IMR-90 (cell line): ENCODE results near the gene ACSL1. TPM values are rescaled to one million over a fixed set of nuclear protein-coding genes. Genes with fewer than 3 reads are reported as not detected.
A peak's percentile ranks its signal among the peaks of the same experiment; 100 is the strongest.

Source experiments
- ATAC-seq: fragments of 200-7000 bp; cut with Tn5 transposase; 2 replicates; pipeline ENCODE4 v1.9.1; 2020; ENCODE audit warnings: low read depth, mild to moderate bottlenecking, moderate library complexity
- BruUV-seq: library from RNA; stranded (reverse); fragments of 400-500 nt; replicated peaks from 2 replicates; lab custom pipeline; 2021; lab: Mats Ljungman, UMichigan
- CTCF ChIA-PET: fragments of 300-600 bp; formaldehyde crosslinking; extraction: SDS; loops from one replicate; lab custom pipeline; 2021; ENCODE audit warnings: antibody characterized with exemption; lab: Yijun Ruan, JAX
- POLR2A ChIA-PET: fragments of 300-600 bp; sonication (Branson Sonifier 250); formaldehyde crosslinking; loops from one replicate; lab custom pipeline; 2022; ENCODE audit warnings: antibody characterized with exemption; ENCODE audit not compliant: unreplicated experiment; lab: Charles Lee
- DNase-seq: peaks from one replicate; pipeline ENCODE4 v3.0.0; 2013
- H2AFZ ChIP-seq: replicated peaks from 2 replicates; pipeline ENCODE3; 2013; ENCODE audit warnings: low read length, mild to moderate bottlenecking; ENCODE audit not compliant: poor library complexity
- H2AK5ac ChIP-seq: 2 replicates; pipeline ENCODE4 v1.6.1; 2013; ENCODE audit warnings: low read depth, low read length, inconsistent platforms
- H2AK9ac ChIP-seq: replicated peaks from 2 replicates; pipeline ENCODE3; 2013; ENCODE audit warnings: mild to moderate bottlenecking, low read depth, low read length, moderate library complexity; ENCODE audit not compliant: poor library complexity
- H2BK120ac ChIP-seq: 2 replicates; pipeline ENCODE4 v1.6.1; 2013; ENCODE audit warnings: low read depth, low read length, inconsistent platforms
- H2BK15ac ChIP-seq: 3 replicates; pipeline ENCODE4 v1.6.1; 2013; ENCODE audit warnings: low read depth, low read length, inconsistent platforms
- H2BK20ac ChIP-seq: 2 replicates; pipeline ENCODE4 v1.6.1; 2013; ENCODE audit warnings: low read depth, mild to moderate bottlenecking, inconsistent platforms, low read length, moderate library complexity
- H2BK5ac ChIP-seq: 2 replicates; pipeline ENCODE4 v1.6.1; 2013; ENCODE audit warnings: mild to moderate bottlenecking, low read depth, low read length, inconsistent platforms; ENCODE audit not compliant: poor library complexity, severe bottlenecking
- H3K14ac ChIP-seq: replicated peaks from 2 replicates; pipeline ENCODE4 v1.6.1; 2013; ENCODE audit warnings: low read depth, low read length, inconsistent platforms
- H3K18ac ChIP-seq: 2 replicates; pipeline ENCODE4 v1.6.1; 2013; ENCODE audit warnings: low read depth, low read length, control low read depth
- H3K23ac ChIP-seq: 2 replicates; pipeline ENCODE4 v1.6.1; 2013; ENCODE audit warnings: low read depth, low read length, inconsistent platforms
- H3K27ac ChIP-seq: 2 replicates; pipeline ENCODE4 v1.5.1; 2013; ENCODE audit warnings: mild to moderate bottlenecking, control low read depth, low read length; ENCODE audit not compliant: insufficient read depth
- H3K27me3 ChIP-seq: 2 replicates; pipeline ENCODE4 v1.6.1; 2013; ENCODE audit warnings: low read length; ENCODE audit not compliant: control insufficient read depth, insufficient read depth
- H3K36me3 ChIP-seq: 2 replicates; pipeline ENCODE4 v1.6.1; 2013; ENCODE audit warnings: low read length, mixed read lengths; ENCODE audit not compliant: control insufficient read depth, insufficient read depth
- H3K4ac ChIP-seq: 2 replicates; pipeline ENCODE4 v1.6.1; 2013; ENCODE audit warnings: low read depth, low read length, inconsistent platforms
- H3K4me1 ChIP-seq: 2 replicates; pipeline ENCODE4 v1.6.1; 2013; ENCODE audit warnings: low read length, mixed read lengths; ENCODE audit not compliant: control insufficient read depth, insufficient read depth
- H3K4me2 ChIP-seq: 2 replicates; pipeline ENCODE4 v1.6.1; 2013; ENCODE audit warnings: low read depth, mild to moderate bottlenecking, control low read depth, low read length, moderate library complexity
- H3K4me3 ChIP-seq: 2 replicates; pipeline ENCODE4 v1.5.1; 2013; ENCODE audit warnings: low read depth, mild to moderate bottlenecking, control low read depth, low read length, moderate library complexity; ENCODE audit not compliant: insufficient read depth
- H3K56ac ChIP-seq: 2 replicates; pipeline ENCODE4 v1.6.1; 2013; ENCODE audit warnings: low read length, inconsistent platforms; ENCODE audit not compliant: insufficient read depth; ENCODE audit errors: extremely low read depth
- H3K79me1 ChIP-seq, 2 experiments: 2 replicates each; pipeline ENCODE4 v1.6.1; 2013; ENCODE audit warnings: low read length in 2 of 2, inconsistent platforms in 1 of 2, low read depth in 1 of 2
- H3K9ac ChIP-seq: 2 replicates; pipeline ENCODE4 v1.6.1; 2013; ENCODE audit warnings: low read depth, low read length, control low read depth
- H3K9me1 ChIP-seq: 2 replicates; pipeline ENCODE4 v1.6.1; 2013; ENCODE audit warnings: low read length, inconsistent platforms; ENCODE audit not compliant: insufficient read depth
- H3K9me3 ChIP-seq: 2 replicates; pipeline ENCODE4 v1.6.1; 2013; ENCODE audit warnings: low read length; ENCODE audit not compliant: control insufficient read depth, insufficient read depth
- H4K20me1 ChIP-seq: 2 replicates; pipeline ENCODE4 v1.6.1; 2013; ENCODE audit warnings: low read length, inconsistent platforms; ENCODE audit not compliant: insufficient read depth
- H4K5ac ChIP-seq: 2 replicates; pipeline ENCODE4 v1.6.1; 2013; ENCODE audit warnings: mild to moderate bottlenecking, low read depth, low read length, control low read depth
- H4K8ac ChIP-seq, 2 experiments: 2 replicates each; pipeline ENCODE4 v1.6.1; 2013; ENCODE audit warnings: low read depth in 2 of 2, low read length in 2 of 2, control low read depth in 1 of 2, inconsistent platforms in 1 of 2
- H4K91ac ChIP-seq: 2 replicates; pipeline ENCODE4 v1.6.1; 2013; ENCODE audit warnings: low read depth, low read length, inconsistent platforms; ENCODE audit not compliant: insufficient read depth
- BHLHE40 ChIP-seq: fragments of 150-350 bp; IDR thresholded peaks from 2 replicates; pipeline ENCODE4 v1.6.1; 2016; ENCODE audit warnings: mild to moderate bottlenecking, low read depth, low read length
- CEBPB ChIP-seq: IDR thresholded peaks from 2 replicates; pipeline ENCODE4 v1.6.1; 2012; ENCODE audit warnings: low read depth, low read length, improper control_type of control experiment
- CHD1 ChIP-seq: IDR thresholded peaks from 2 replicates; pipeline ENCODE4 v1.6.1; 2012; ENCODE audit warnings: low read depth, low read length, improper control_type of control experiment
- CTCF ChIP-seq: conservative IDR thresholded peaks from 2 replicates; pipeline ENCODE4 v1.5.1; 2012; ENCODE audit warnings: mild to moderate bottlenecking, low read depth, low read length, improper control_type of control experiment
- ELK1 ChIP-seq: fragments of 150-350 bp; IDR thresholded peaks from 2 replicates; pipeline ENCODE4 v1.6.1; 2016; ENCODE audit warnings: low read depth, mild to moderate bottlenecking, low read length, moderate library complexity, borderline replicate concordance
- FOS ChIP-seq: fragments of 150-350 bp; IDR thresholded peaks from 2 replicates; pipeline ENCODE4 v1.6.1; 2016; ENCODE audit warnings: low read depth, low read length
- MAFK ChIP-seq: IDR thresholded peaks from 2 replicates; pipeline ENCODE4 v1.6.1; 2012; ENCODE audit warnings: low read depth, low read length, improper control_type of control experiment
- MAZ ChIP-seq: IDR thresholded peaks from 2 replicates; pipeline ENCODE4 v1.6.1; 2012; ENCODE audit warnings: low read depth, mild to moderate bottlenecking, low read length, improper control_type of control experiment, moderate library complexity, borderline replicate concordance
- MXI1 ChIP-seq: IDR thresholded peaks from 2 replicates; pipeline ENCODE4 v1.6.1; 2012; ENCODE audit warnings: low read depth, mild to moderate bottlenecking, low read length, moderate library complexity, borderline replicate concordance
- NFE2L2 ChIP-seq: fragments of 150-350 bp; IDR thresholded peaks from 2 replicates; pipeline ENCODE4 v1.6.1; 2016; ENCODE audit warnings: low read depth, mild to moderate bottlenecking, low read length
- POLR2A ChIP-seq: IDR thresholded peaks from 2 replicates; pipeline ENCODE4 v1.6.1; 2012; ENCODE audit warnings: mild to moderate bottlenecking, low read depth, low read length
- RAD21 ChIP-seq: IDR thresholded peaks from 2 replicates; pipeline ENCODE4 v1.6.1; 2012; ENCODE audit warnings: low read length, improper control_type of control experiment
- RCOR1 ChIP-seq: IDR thresholded peaks from 2 replicates; pipeline ENCODE4 v1.6.1; 2012; ENCODE audit warnings: mild to moderate bottlenecking, low read length, improper control_type of control experiment; ENCODE audit not compliant: insufficient replicate concordance
- RFX5 ChIP-seq: IDR thresholded peaks from 2 replicates; pipeline ENCODE4 v1.8.0; 2012; ENCODE audit warnings: low read depth, mild to moderate bottlenecking, low read length, moderate library complexity
- SMC3 ChIP-seq: fragments of 150-350 bp; IDR thresholded peaks from 2 replicates; pipeline ENCODE4 v1.6.1; 2016; ENCODE audit warnings: low read depth, mild to moderate bottlenecking, antibody characterized with exemption, low read length, moderate library complexity
- USF2 ChIP-seq: fragments of 150-350 bp; IDR thresholded peaks from 2 replicates; pipeline ENCODE4 v1.6.1; 2017; ENCODE audit warnings: mild to moderate bottlenecking, antibody characterized with exemption, low read length, low read depth
- WGBS, 2 experiments: methylation state at CpG; one replicate each; pipeline versions ENCODE4 v1.1.5 to v1.1.7; 2013; ENCODE audit warnings: missing lambda C conversion rate in 2 of 2; ENCODE audit not compliant: insufficient read length in 1 of 2; ENCODE audit errors: extremely low coverage in 2 of 2; 5-methylcytosine and 5-hydroxymethylcytosine counted together
- dilution Hi-C: fragments of 300-500 bp; cut with HindIII; formaldehyde crosslinking; loops from one replicate; pipeline ENCODE4 v1.14.3; 2018; ENCODE audit warnings: low sequenced_read_pairs; ENCODE audit not compliant: unreplicated experiment
- in situ Hi-C: fragments of 300-500 bp; cut with MboI; formaldehyde crosslinking; loops from 3 replicates; pipeline ENCODE4 v1.14.3; 2019; ENCODE audit warnings: low sequenced_read_pairs, inconsistent platforms, mixed read lengths
- intact Hi-C: fragments of 100-400 bp; cut with micrococcal nuclease; formaldehyde crosslinking; loops from 2 replicates; pipeline ENCODE4 v1.10.0; 2022
- polyA plus RNA-seq, 3 experiments: library from polyadenylated mRNA; depleted of rRNA; stranded (reverse); fragments of >200 nt; gene quantifications; 2 replicates each; pipeline ENCODE4 v1.2.3, GENCODE V29; 2012; ENCODE audit warnings: low replicate concordance in 1 of 3
- total RNA-seq: library from RNA; depleted of rRNA; stranded (reverse); fragments of >200 nt; gene quantifications from 2 replicates; pipeline ENCODE4 v1.2.3, GENCODE V29; 2012

Gene ACSL1
- total and polyA plus RNA-seq, 2 of the 4 experiments (the other 2 are of a cell fraction) = 14.4 to 26.0 TPM

DNA sequence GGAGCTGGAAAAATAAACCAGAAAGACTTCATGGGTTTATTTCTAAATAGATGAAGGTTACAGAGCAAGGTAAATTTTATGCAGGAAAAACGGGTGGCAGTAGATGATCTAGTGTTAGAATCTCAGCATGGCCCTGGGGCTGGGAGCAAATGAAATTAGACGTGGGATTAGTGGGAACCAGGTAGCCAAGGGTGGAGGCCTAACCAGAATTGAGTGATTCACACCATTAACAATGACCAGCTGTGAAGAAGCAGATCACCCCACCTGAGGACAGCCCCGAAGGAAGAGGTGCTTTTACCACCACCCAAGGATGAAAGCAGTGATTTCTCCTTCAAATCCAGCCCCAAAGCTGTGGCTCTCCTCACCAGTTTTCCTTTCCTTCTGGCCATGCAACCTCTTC lies 20.8 kb upstream of the ACSL1 start:
- ATAC-seq = no peak
- Histone ChIP-seq H3K14ac (no peak overlapping the region), H4K20me1 (no peaks in the 10 kb centered on the region), H3K23ac (no peak overlapping the region), H3K56ac (no peak overlapping the region), H3K4me1 (peaks cover 2% of the 10 kb centered on the region; the same call in 1 of the 2 replicates), H3K4me2 (no peak overlapping the region), H2AK5ac (0 out of 2 replicates have a peak overlapping the region, but pooled peaks have one; percentile 9), H3K79me1 (no peaks in the 10 kb centered on the region), H3K36me3 (no peaks in the 10 kb centered on the region), H3K9me1 (no peaks in the 10 kb centered on the region; the same call in 1 of the 2 replicates), H2AK9ac (no peak overlapping the region), H2BK5ac (no peak overlapping the region), H2BK120ac (no peak overlapping the region), H3K18ac (no peak overlapping the region; the same call in 1 of the 2 replicates), H3K9ac (no peak overlapping the region), H3K4me3 (no peak overlapping the region), H3K4ac (no peak overlapping the region), H2BK15ac (no peak overlapping the region), H2AFZ (no peak overlapping the region), H3K27ac (no peak overlapping the region), H4K5ac (no peak overlapping the region), H3K9me3 (no peaks in the 10 kb centered on the region), H4K8ac (no peak overlapping the region), H4K91ac (no peak overlapping the region), H2BK20ac (no peak overlapping the region; the same call in 1 of the 2 replicates), H3K27me3 (peaks cover 15% of the 10 kb centered on the region)
- no TSS peak for BruUV-seq
- CTCF ChIA-PET = no interaction called here
- no peak for TF ChIP-seq FOS
- no peak for TF ChIP-seq USF2
- no peak for TF ChIP-seq BHLHE40
- TF ChIP-seq ELK1 = no peak
- TF ChIP-seq CTCF = no peak
- TF ChIP-seq RCOR1 = no peak
- no peak for TF ChIP-seq CHD1
- TF ChIP-seq MAFK = no peak
- TF ChIP-seq RAD21 = no peak
- TF ChIP-seq POLR2A = no peak
- no peak for TF ChIP-seq RFX5
- TF ChIP-seq NFE2L2 = no peak
- TF ChIP-seq MXI1 = no peak
- TF ChIP-seq SMC3 = no peak
- TF ChIP-seq CEBPB = no peak
- no peak for TF ChIP-seq MAZ
- intact Hi-C loops = no loop called here
- POLR2A ChIA-PET = no interaction called here
- no peak for DNase-seq
- in situ Hi-C loops = no loop called here
- 71% methylated on average over 1 of the region's 3 CpGs; no CpG with 5 or more reads in 1 of the 2 experiments for WGBS, 2 experiments
- dilution Hi-C loops = no loop called here
